ENCODE data around the gene STX16.
"Not testable (repeated sequence)": the region's sequence is repeated elsewhere in the genome, so short reads cannot be mapped to it uniquely, and the experiment has no call there.

STX16 gene

DNA sequence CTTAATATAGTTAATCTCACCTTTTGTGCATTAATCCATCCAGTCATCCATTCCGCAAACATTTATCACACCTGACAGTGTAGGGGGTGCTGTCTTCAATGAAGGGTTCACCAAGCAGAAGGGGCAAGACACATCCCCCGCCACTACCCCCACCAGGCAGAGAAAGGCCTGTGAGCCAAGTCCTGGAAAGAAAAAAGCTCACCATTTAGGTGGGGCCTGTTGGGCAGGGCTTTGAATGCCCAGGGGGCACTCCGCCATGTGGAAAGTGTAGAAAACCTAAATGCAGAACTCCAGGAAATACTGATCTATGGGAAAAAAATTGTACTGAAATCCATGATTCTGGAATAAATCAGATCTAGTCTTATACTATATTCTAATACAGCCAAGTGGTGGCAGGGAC, 4.8 kb upstream of the STX16 start:
- TF ChIP-seq, protein P1, sequence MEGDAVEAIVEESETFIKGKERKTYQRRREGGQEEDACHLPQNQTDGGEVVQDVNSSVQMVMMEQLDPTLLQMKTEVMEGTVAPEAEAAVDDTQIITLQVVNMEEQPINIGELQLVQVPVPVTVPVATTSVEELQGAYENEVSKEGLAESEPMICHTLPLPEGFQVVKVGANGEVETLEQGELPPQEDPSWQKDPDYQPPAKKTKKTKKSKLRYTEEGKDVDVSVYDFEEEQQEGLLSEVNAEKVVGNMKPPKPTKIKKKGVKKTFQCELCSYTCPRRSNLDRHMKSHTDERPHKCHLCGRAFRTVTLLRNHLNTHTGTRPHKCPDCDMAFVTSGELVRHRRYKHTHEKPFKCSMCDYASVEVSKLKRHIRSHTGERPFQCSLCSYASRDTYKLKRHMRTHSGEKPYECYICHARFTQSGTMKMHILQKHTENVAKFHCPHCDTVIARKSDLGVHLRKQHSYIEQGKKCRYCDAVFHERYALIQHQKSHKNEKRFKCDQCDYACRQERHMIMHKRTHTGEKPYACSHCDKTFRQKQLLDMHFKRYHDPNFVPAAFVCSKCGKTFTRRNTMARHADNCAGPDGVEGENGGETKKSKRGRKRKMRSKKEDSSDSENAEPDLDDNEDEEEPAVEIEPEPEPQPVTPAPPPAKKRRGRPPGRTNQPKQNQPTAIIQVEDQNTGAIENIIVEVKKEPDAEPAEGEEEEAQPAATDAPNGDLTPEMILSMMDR (conservative IDR thresholded peaks at IDR 0.05; ENCODE audit: low read depth, low read length) = no peak
- DNase-seq (ENCODE audit: low read depth) = no peak
- no peak overlapping the region for H3K4me3 ChIP-seq (ENCODE audit: low read depth, low read length)

DNA sequence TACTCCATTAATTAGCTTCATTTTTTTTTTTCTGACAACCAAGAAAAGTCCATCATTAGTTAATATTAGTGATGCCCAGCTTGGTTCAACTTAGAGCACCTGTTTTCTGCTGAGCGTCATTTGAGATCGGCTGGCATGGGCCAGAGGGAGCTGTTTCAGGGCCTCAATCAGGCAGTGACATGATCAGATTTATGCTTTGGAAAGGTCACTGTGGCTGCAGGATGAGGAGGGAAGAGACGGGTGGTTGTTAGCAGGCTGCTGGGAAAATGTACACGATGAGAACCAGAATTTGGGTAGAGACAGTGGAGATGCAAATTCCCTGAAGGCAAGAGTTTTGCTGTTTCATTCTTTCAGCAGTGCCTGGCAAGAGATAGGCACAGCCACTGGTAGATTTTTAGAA, 4.4 kb upstream of the STX16 start:
- H3K4me3 ChIP-seq (ENCODE audit: low read depth, low read length) = no peak overlapping the region
- DNase-seq (ENCODE audit: low read depth) = no peak
- TF ChIP-seq, protein P1 (conservative IDR thresholded peaks at IDR 0.05; ENCODE audit: low read depth, low read length) = no peak

DNA sequence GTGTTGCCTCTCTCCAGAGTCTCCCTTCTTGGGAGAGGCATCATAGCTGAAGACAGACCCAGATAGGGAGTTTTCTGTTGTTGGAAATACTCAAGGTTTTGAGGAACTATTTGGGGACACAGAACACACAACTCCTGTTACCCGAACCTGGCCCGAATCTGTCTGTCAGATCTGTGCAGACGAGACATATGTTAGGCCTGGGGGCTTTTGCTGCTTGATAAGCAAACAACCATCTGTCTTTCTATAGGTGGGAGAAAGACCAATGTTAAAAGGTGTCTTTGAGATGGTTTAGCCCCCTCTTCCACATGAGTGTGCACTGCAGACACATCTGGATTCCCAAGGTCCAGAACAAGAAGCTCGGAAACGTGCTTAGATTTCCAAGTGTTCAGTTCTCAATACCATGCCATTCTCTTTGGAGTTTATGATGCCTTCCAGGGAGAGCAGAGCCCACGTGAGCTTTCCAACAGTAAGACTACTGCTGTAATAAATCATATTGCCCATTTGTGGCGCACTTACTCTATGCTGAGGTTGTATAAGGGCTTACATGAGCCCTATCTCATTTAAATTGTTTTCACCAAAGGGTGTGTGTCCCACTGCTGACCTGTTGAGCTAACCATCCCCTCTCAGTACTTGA, 3.8 kb upstream of the STX16 start:
- H3K4me3 ChIP-seq (ENCODE audit: low read depth, low read length) = no peak overlapping the region
- TF ChIP-seq, protein P1 (conservative IDR thresholded peaks at IDR 0.05; ENCODE audit: low read depth, low read length) = no peak
- DNase-seq (ENCODE audit: low read depth) = no peak

DNA sequence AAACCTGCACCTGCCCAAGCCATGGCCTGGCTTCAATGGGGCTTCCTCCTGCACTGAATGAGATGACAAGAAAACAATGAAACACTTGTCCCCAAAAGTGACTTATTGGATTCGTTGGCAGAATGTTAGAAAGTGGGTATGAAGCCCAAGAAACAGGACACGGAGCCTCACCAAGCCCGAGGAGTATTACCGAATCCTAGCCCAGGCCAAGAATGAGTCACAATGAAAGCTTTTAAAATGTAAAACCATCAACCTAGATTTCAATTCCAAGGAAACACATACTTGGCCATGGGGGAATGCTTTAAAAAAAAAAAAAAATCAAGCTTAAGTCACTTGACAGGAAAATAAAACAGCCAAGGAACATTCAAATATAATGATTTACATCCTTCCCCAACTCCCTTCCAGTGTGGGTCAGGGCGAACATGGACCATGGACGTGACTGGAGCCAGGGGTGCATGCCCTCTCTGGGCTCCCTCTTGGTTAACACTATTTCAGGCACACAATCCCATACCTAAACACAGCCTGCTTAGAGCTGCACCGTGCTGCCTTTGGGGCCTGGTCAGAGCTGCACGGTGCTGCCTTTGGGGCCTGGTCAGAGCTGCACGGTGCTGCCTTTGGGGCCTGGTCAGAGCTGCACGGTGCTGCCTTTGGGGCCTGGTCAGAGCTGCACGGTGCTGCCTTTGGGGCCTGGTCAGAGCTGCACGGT, 3.1 kb upstream of the STX16 start:
- TF ChIP-seq, protein P1 (conservative IDR thresholded peaks at IDR 0.05; ENCODE audit: low read depth, low read length) = no peak
- DNase-seq (ENCODE audit: low read depth) = peak; percentile 40
- H3K4me3 ChIP-seq (ENCODE audit: low read depth, low read length) = no peak overlapping the region

DNA sequence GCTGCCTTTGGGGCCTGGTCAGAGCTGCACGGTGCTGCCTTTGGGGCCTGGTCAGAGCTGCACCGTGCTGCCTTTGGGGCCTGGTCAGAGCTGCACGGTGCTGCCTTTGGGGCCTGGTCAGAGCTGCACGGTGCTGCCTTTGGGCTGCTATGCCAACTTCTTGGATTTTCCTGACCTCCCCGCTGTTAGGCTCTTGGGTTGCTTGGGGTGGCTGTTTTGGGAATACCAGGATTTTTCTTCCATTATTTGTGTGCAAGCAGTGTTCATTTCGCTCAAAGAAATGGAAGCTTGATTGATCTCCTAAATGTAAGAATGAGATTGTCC, 2.6 kb upstream of the STX16 start:
- H3K4me3 ChIP-seq (ENCODE audit: low read depth, low read length); DNase-seq (ENCODE audit: low read depth): not testable (repeated sequence)

DNA sequence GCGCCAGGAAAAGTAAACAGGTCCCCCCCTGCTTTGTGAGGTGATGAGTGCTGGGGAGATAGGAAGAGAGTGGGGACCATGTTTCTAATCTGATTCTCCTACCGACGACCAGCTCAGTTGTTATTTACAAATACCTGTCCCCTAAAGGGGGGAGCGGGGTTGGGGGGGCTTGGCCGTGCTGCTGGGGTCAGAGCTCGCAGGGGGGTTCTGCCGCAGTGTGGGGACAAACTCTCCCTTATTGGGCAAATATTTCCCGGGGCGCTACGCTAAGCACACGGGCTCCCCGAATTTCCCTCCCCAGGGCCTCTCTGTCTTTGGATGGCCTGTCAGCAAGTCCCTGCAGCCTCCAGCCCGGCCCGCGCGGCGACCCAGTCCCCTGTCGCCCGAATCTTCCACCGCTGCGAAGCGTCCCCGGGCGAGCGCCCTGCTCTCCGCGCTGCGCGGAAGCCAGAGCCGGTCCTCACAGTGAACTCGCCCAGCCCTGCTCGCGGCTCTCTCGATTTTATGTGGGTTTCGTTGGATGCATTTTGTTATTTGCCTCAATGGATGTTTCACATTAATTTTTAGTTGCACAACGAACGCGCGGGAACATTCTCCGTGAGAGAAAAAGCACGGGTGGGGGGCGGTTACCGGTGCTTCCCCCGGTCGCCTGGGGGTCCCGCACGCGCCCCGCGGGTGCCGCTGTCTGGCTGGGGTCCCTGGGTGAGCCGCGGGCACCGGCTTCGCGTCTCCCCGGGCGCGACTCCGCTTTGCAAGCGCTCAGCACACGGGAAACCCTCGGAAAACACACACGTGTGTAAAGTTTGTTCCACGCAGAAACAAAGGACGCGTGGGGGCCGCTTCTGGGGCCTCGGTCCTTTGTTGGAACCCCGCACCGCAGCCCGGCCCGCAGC, 1.5 kb upstream of the STX16 start:
- no peak for DNase-seq (ENCODE audit: low read depth)
- H3K4me3 ChIP-seq (ENCODE audit: low read depth, low read length) = peak overlapping the region; percentile 92
- TF ChIP-seq, protein P1 (conservative IDR thresholded peaks at IDR 0.05; ENCODE audit: low read depth, low read length) = no peak

DNA sequence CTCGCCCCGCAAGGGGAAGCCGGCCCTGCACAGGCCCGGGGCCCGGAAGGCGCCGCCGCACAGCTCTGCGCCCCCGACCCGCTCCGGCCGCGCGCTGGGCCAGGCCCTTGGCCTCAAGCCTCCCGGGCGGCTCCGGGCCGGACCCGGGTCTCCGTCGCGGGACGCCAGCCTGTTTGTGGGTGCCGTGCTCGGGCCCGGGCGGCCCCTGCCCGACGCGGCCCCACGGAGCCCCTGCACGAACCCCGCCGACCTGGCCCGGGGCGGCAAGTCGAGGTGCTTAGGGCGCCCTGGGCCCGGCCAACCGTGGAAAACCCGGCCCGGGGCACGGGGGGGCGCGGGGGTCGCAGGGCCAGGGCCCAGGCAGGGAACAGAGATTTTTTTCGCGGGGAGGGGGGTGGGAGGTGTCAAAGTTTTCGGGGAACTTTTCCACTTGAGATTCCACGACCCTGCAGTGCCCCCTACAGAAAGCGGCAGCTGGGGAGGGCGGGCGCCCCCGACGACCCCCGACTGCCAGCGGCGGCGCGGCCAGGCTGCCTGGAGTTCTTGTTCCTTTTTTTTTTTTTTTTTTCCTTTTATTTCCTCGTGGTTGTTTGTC, 805 bp upstream of the STX16 start:
- TF ChIP-seq, protein P1 (conservative IDR thresholded peaks at IDR 0.05; ENCODE audit: low read depth, low read length) = no peak
- H3K4me3 ChIP-seq (ENCODE audit: low read depth, low read length) = peak overlapping the region; percentile 92
- DNase-seq (ENCODE audit: low read depth) = no peak
